Esophagus muscularis mucosa (tissue), 4 donors: ENCODE measurements around the gene SIAE. TPM values are rescaled to one million over a fixed set of nuclear protein-coding genes. Genes with fewer than 3 reads are reported as not detected.

Source experiments
- DNase-seq: peaks from one replicate; pipeline ENCODE4 v3.0.0-alpha.2; 2017; ENCODE audit errors: extremely low spot score
- H3K27ac ChIP-seq, 4 donors: fragments of 200-600 bp; sonication (generic); replicated peaks in 1 of 4; 1 replicate in 3 of 4; 2 replicates in 1 of 4; pipeline ENCODE4 v1.5.1; 2016 to 2019; ENCODE audit warnings: mild to moderate bottlenecking in 1 of 4
- H3K27me3 ChIP-seq, 4 donors: fragments of 200-600 bp; sonication (generic); one replicate each; pipeline versions ENCODE4 v1.5.1 to v1.6.0; 2016 to 2019
- H3K36me3 ChIP-seq, 4 donors: fragments of 200-600 bp; sonication (generic); one replicate each; pipeline ENCODE4 v1.5.1; 2016 to 2019
- H3K4me1 ChIP-seq, 4 donors: fragments of 200-600 bp; sonication (generic); one replicate each; pipeline ENCODE4 v1.5.1; 2016 to 2019
- H3K4me3 ChIP-seq, 4 donors: fragments of 200-600 bp; sonication (generic); 1 replicate in 2 of 4; 2 replicates in 2 of 4; pipeline ENCODE4 v1.5.1; 2016 to 2019; ENCODE audit warnings: mild to moderate bottlenecking in 4 of 4, moderate library complexity in 1 of 4
- H3K9me3 ChIP-seq, 4 donors: fragments of 200-600 bp; sonication (generic); 1 replicate in 3 of 4; 2 replicates in 1 of 4; pipeline ENCODE4 v1.5.1; 2016 to 2019
- EP300 ChIP-seq: sonication (generic); formaldehyde crosslinking; IDR thresholded peaks from one replicate; pipeline ENCODE4 v1.6.1; 2017; ENCODE audit warnings: antibody characterized with exemption
- POLR2A ChIP-seq: fragments of 450-650 bp; IDR thresholded peaks from one replicate; pipeline ENCODE4 v1.6.1; 2017; ENCODE audit warnings: antibody characterized with exemption, moderate library complexity, mild to moderate bottlenecking, low read depth
- POLR2AphosphoS5 ChIP-seq, 2 donors: sonication (generic); formaldehyde crosslinking; IDR thresholded peaks; one replicate each; pipeline ENCODE4 v1.6.1; 2017; ENCODE audit warnings: antibody characterized with exemption in 2 of 2
- WGBS: methylation state at CpG from one replicate; pipeline ENCODE4 v1.1.5; 2018; 5-methylcytosine and 5-hydroxymethylcytosine counted together
- intact Hi-C: fragments of 100-400 bp; cut with DNase I; formaldehyde crosslinking; loops from one replicate; pipeline ENCODE4 v1.15.1; 2023
- total RNA-seq, 4 donors: library from RNA; depleted of rRNA; stranded (reverse); fragments of >200 nt; gene quantifications; one replicate each; pipeline versions ENCODE4 v1.1.0 to v1.2.1, GENCODE V29; 2016
- TF ChIP-seq, protein P1 (sequence below), 3 experiments: fragments of 200-600 bp in 2 of 3; fragments of 450-650 bp in 1 of 3; sonication (generic) in 2 of 3; IDR thresholded peaks; one replicate each; pipeline ENCODE4 v1.5.1; 2017 to 2019; ENCODE audit warnings: antibody characterized with exemption in 3 of 3, mild to moderate bottlenecking in 2 of 3, moderate library complexity in 1 of 3

Gene SIAE
- total RNA-seq, 4 donors from 2014 or later = 3.1 to 4.5 (median 3.5) TPM

DNA sequence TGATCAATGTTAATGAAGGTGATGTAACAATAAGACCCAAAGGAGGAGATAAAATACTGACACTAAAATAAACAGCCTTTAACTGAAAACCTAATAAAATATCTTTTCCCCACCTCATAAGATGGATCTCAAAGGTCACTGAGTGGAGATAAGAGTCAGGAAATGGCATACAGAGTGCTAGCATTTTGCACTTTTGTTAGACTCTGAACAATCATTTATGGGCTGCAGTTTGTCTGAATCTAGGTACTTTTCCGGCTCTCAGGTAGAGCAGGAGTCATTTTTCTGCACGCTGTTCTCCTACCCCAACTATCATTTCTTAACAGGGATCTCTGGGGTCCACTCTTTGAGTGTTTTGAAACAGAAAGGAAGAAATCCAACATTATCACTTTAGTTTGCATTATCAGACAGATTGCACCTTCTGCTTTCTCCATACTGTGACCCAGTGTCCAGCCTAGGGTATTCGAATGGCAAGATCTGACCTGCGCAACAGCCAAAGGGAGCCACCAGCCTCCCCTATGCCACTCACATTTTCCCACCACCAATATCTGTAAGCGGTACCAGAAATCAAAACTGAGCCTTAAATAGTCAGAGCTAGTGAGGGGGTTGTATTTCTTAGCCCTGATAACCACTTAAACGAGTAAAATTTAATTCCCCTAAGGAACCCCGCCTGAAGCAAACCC lies 863 bp downstream of the SIAE start:
- intact Hi-C loops = loop anchor here (5.0 kb wide), 2 partner anchors 70 to 280 kb away; partner anchors contain the start of gene CCDC15
- Histone ChIP-seq H3K27ac (peak overlapping the region; percentile 81 to 90 (median 85)), H3K4me3 (peak overlapping the region; percentile 68 to 79 (median 74)), H3K9me3 (no peaks in the 10 kb centered on the region), H3K27me3 (no peaks in the 10 kb centered on the region), H3K36me3 (peaks cover 0 to 9% (median 4%) of the 10 kb centered on the region in 4 donors), H3K4me1 (peaks cover 17 to 25% (median 19%) of the 10 kb centered on the region in 4 donors)
- 64% methylated on average over 7 of the region's 7 CpGs for WGBS
- DNase-seq = no peak
- TF ChIP-seq POLR2AphosphoS5 (IDR thresholded peaks at IDR 0.05) (no peak), EP300 (no peak), POLR2A (no peak)
- TF ChIP-seq, protein P1, sequence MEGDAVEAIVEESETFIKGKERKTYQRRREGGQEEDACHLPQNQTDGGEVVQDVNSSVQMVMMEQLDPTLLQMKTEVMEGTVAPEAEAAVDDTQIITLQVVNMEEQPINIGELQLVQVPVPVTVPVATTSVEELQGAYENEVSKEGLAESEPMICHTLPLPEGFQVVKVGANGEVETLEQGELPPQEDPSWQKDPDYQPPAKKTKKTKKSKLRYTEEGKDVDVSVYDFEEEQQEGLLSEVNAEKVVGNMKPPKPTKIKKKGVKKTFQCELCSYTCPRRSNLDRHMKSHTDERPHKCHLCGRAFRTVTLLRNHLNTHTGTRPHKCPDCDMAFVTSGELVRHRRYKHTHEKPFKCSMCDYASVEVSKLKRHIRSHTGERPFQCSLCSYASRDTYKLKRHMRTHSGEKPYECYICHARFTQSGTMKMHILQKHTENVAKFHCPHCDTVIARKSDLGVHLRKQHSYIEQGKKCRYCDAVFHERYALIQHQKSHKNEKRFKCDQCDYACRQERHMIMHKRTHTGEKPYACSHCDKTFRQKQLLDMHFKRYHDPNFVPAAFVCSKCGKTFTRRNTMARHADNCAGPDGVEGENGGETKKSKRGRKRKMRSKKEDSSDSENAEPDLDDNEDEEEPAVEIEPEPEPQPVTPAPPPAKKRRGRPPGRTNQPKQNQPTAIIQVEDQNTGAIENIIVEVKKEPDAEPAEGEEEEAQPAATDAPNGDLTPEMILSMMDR (IDR thresholded peaks at IDR 0.05) = no peak

DNA sequence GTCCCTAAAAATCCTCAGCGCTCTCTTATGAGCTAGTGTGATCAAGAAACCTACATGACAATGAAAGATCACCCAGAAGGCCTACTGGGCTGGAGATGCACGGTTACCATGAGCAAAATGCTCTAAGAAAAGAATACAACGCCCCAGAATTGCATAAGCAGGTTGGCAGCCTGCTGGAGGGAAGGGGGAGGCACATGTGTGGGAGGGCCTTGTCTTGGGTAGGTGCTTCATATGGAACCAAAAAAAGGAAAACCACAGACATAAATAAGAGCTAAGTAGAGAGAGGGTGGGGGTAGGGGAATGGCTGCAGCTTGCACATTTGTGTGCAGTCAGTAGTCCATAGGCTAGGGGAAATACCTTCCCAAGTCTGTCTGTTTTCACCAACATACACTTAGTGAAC lies 2.8 kb downstream of the SIAE start:
- no peak for DNase-seq
- intact Hi-C loops = loop anchor here (5.0 kb wide), 2 partner anchors 72 to 282 kb away; partner anchors contain the start of gene CCDC15
- WGBS = 40% methylated on average over 3 of the region's 3 CpGs
- Histone ChIP-seq H3K4me1 (peaks cover 17 to 21% (median 17%) of the 10 kb centered on the region in 4 donors), H3K9me3 (no peaks in the 10 kb centered on the region), H3K27me3 (no peaks in the 10 kb centered on the region), H3K36me3 (peaks cover 0 to 27% (median 6%) of the 10 kb centered on the region in 4 donors), H3K4me3 (no peak overlapping the region), H3K27ac (no peak overlapping the region)
- TF ChIP-seq POLR2A (no peak), POLR2AphosphoS5 (IDR thresholded peaks at IDR 0.05) (no peak), EP300 (no peak)
- TF ChIP-seq, protein P1 (IDR thresholded peaks at IDR 0.05) = no peak

DNA sequence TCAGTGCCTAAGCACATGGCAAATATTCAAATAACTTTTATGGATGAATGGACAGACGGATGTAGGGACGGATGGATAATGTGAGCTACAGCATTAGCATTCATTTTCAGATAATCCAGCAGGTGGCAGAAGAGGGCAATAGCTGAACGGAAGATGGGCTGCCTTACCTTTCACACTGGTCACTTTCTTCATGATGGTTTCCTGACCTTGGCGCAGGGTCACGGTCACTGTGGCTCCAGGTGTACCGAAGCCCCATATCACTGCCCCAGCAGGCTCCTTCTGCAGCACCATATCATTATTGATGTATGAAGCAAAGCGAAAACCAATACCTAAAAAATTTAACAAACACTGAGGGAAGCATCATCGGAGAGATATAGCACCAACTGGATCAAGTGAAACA lies 4.3 kb downstream of the SIAE start:
- intact Hi-C loops = loop anchor here (1.0 to 2.0 kb wide), 2 partner anchors 94 to 168 kb away; no protein-coding TSS in a partner anchor
- WGBS = 23% methylated on average over 8 of the region's 8 CpGs
- H3K36me3 ChIP-seq = peaks cover 0 to 42% (median 15%) of the 10 kb centered on the region in 4 donors
- DNase-seq = no peak
- no peak overlapping the region for H3K27ac ChIP-seq
- TF ChIP-seq, protein P1 (IDR thresholded peaks at IDR 0.05) = peak; percentile 76 to 87 (median 82)
- no peak for TF ChIP-seq POLR2AphosphoS5 (IDR thresholded peaks at IDR 0.05)
- H3K9me3 ChIP-seq = no peaks in the 10 kb centered on the region
- H3K27me3 ChIP-seq = no peaks in the 10 kb centered on the region
- H3K4me1 ChIP-seq = peaks cover 8 to 16% (median 11%) of the 10 kb centered on the region in 4 donors
- H3K4me3 ChIP-seq = no peak overlapping the region

DNA sequence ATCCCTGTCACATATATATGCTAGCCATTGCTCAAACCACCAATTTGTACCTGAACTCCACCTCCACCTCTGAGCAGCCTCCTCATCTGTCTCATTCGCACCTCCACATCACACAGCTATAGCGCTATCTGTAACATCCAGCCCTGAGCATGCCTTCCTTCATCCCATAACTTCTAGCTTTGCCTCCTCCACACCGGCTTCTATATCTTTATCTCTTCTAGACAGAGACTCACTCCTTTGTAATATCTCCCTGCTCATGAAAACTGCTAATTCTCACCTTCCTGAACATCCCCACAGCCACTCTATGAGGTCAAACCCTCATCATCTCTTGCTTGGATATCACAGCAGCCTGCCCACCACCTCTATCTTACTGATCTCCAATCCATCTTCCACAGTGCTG lies 5.9 kb downstream of the SIAE start:
- Histone ChIP-seq H3K4me1 (peaks cover under 1 to 7% (median 1%) of the 10 kb centered on the region in 4 donors), H3K9me3 (no peaks in the 10 kb centered on the region), H3K27ac (no peak overlapping the region), H3K36me3 (peaks cover 0 to 52% (median 18%) of the 10 kb centered on the region in 4 donors), H3K27me3 (no peaks in the 10 kb centered on the region), H3K4me3 (no peak overlapping the region)
- intact Hi-C loops = no loop called here
- no peak for DNase-seq
- TF ChIP-seq EP300 (no peak), POLR2AphosphoS5 (IDR thresholded peaks at IDR 0.05) (no peak), POLR2A (no peak)
- TF ChIP-seq, protein P1 (IDR thresholded peaks at IDR 0.05) = no peak
- WGBS = 90% methylated on average over 3 of the region's 3 CpGs
